GM23338 (cell line): Measurements from ENCODE around the gene PAPPA. TPM values are rescaled to one million over a fixed set of nuclear protein-coding genes. Genes with fewer than 3 reads are reported as not detected.

Source experiments
- ATAC-seq: fragments of 200-7000 bp; cut with Tn5 transposase; 3 replicates; pipeline ENCODE4 v1.9.1; 2020
- DNase-seq: peaks from one replicate; pipeline ENCODE4 v3.0.0-alpha.2; 2015; ENCODE audit warnings: low spot score
- H2AFZ ChIP-seq: fragments of 200-600 bp; sonication (generic); 2 replicates; pipeline ENCODE4 v1.8.0; 2016; ENCODE audit warnings: antibody characterized with exemption, mild to moderate bottlenecking, moderate library complexity
- H3F3A ChIP-seq: fragments of 200-600 bp; sonication (generic); replicated peaks from 2 replicates; pipeline ENCODE4 v1.8.0; 2017; ENCODE audit warnings: antibody characterized with exemption, mixed run types, low read depth
- H3K27ac ChIP-seq: fragments of 200-600 bp; sonication (generic); 2 replicates; pipeline ENCODE4 v1.6.1; 2016; ENCODE audit warnings: low read depth
- H3K27me3 ChIP-seq: fragments of 200-600 bp; sonication (generic); 2 replicates; pipeline ENCODE4 v1.8.0; 2016; ENCODE audit warnings: mild to moderate bottlenecking, mixed run types, moderate library complexity; ENCODE audit not compliant: insufficient read depth
- H3K36me3 ChIP-seq: fragments of 200-600 bp; sonication (generic); 2 replicates; pipeline ENCODE4 v1.8.0; 2016; ENCODE audit warnings: mild to moderate bottlenecking; ENCODE audit not compliant: insufficient read depth
- H3K4me1 ChIP-seq: fragments of 200-600 bp; sonication (generic); 2 replicates; pipeline ENCODE4 v1.8.0; 2016; ENCODE audit warnings: mild to moderate bottlenecking, moderate library complexity; ENCODE audit not compliant: insufficient read depth
- H3K4me2 ChIP-seq: fragments of 200-600 bp; sonication (generic); 2 replicates; pipeline ENCODE4 v1.7.1; 2017; ENCODE audit warnings: mixed run types
- H3K4me3 ChIP-seq: fragments of 200-600 bp; sonication (generic); 2 replicates; pipeline ENCODE4 v1.6.1; 2016; ENCODE audit warnings: mixed run types
- H3K79me2 ChIP-seq: fragments of 200-600 bp; sonication (generic); replicated peaks from 2 replicates; pipeline ENCODE4 v1.8.0; 2017; ENCODE audit warnings: mild to moderate bottlenecking; ENCODE audit not compliant: insufficient read depth
- H3K9me2 ChIP-seq: fragments of 200-600 bp; sonication (generic); 2 replicates; pipeline ENCODE4 v1.8.0; 2017; ENCODE audit not compliant: insufficient read depth
- H4K20me1 ChIP-seq: fragments of 200-600 bp; sonication (generic); replicated peaks from 2 replicates; pipeline ENCODE4 v1.8.0; 2017; ENCODE audit warnings: mild to moderate bottlenecking; ENCODE audit not compliant: insufficient read depth
- H3K27ac Mint-ChIP-seq: 2 replicates; pipeline ENCODE4 v1.8.0; 2020; ENCODE audit warnings: inconsistent platforms, mild to moderate bottlenecking, moderate library complexity, mixed read lengths
- H3K27me3 Mint-ChIP-seq: 3 replicates; pipeline ENCODE4 v1.8.0; 2022; ENCODE audit warnings: low read depth, mild to moderate bottlenecking, moderate library complexity, mixed read lengths, inconsistent platforms; ENCODE audit not compliant: insufficient read depth, poor library complexity
- H3K36me3 Mint-ChIP-seq: 3 replicates; pipeline ENCODE4 v1.8.0; 2021; ENCODE audit warnings: low read depth, mild to moderate bottlenecking, inconsistent platforms, moderate library complexity, mixed read lengths
- H3K4me1 Mint-ChIP-seq: 3 replicates; pipeline ENCODE4 v1.8.0; 2020; ENCODE audit warnings: mild to moderate bottlenecking, inconsistent platforms, mixed read lengths
- H3K4me3 Mint-ChIP-seq: 3 replicates; pipeline ENCODE4 v1.8.0; 2021; ENCODE audit warnings: moderate library complexity, mild to moderate bottlenecking, inconsistent platforms, mixed read lengths
- H3K9me3 Mint-ChIP-seq: 3 replicates; pipeline ENCODE4 v1.8.0; 2020; ENCODE audit warnings: moderate library complexity, mild to moderate bottlenecking, inconsistent platforms, mixed read lengths
- CREB1 ChIP-seq: fragments of 250-450 bp; sonication (Bioruptor Pico); IDR thresholded peaks from 2 replicates; pipeline ENCODE4 v1.5.0; 2020; ENCODE audit warnings: low read depth, mild to moderate bottlenecking, moderate library complexity
- CTCF ChIP-seq, 2 experiments: fragments of 200-600 bp in 1 of 2; sonication (generic) in 1 of 2; conservative IDR thresholded peaks; 2 replicates each; pipeline versions ENCODE4 v1.5.1 to v1.6.1; 2016 to 2017; ENCODE audit warnings: antibody characterized with exemption in 2 of 2, low read depth in 2 of 2, mild to moderate bottlenecking in 2 of 2, moderate library complexity in 1 of 2
- EZH2 ChIP-seq: fragments of 200-600 bp; sonication (generic); IDR thresholded peaks from one replicate; pipeline ENCODE4 v1.8.0; 2017; ENCODE audit warnings: antibody characterized with exemption, mild to moderate bottlenecking, low read depth; ENCODE audit not compliant: unreplicated experiment
- EZH2phosphoT487 ChIP-seq: fragments of 200-600 bp; sonication (generic); IDR thresholded peaks from one replicate; pipeline ENCODE4 v1.8.1; 2018; ENCODE audit warnings: antibody characterized with exemption; ENCODE audit not compliant: unreplicated experiment
- JUNB ChIP-seq: IDR thresholded peaks from one replicate; pipeline ENCODE4 v1.6.1; 2016; ENCODE audit warnings: antibody characterized with exemption; ENCODE audit not compliant: unreplicated experiment
- REST ChIP-seq: IDR thresholded peaks from one replicate; pipeline ENCODE4 v1.6.1; 2018; ENCODE audit warnings: antibody characterized with exemption; ENCODE audit not compliant: unreplicated experiment
- ZNF114 ChIP-seq: fragments of 250-450 bp; sonication (Bioruptor Pico); IDR thresholded peaks from 2 replicates; pipeline ENCODE4 v1.5.0; 2020; ENCODE audit warnings: mild to moderate bottlenecking, moderate library complexity
- ZNF331 ChIP-seq: fragments of 250-450 bp; sonication (Bioruptor Pico); IDR thresholded peaks from 2 replicates; pipeline ENCODE4 v1.5.0; 2020; ENCODE audit warnings: low read depth, mild to moderate bottlenecking, moderate library complexity
- ZNF462 ChIP-seq: fragments of 250-450 bp; sonication (Bioruptor Pico); IDR thresholded peaks from 2 replicates; pipeline ENCODE4 v1.5.0; 2020; ENCODE audit warnings: mild to moderate bottlenecking, moderate library complexity
- polyA plus RNA-seq: library from polyadenylated mRNA; unstranded; fragments of >200 nt; fragmentation: Nextera tagmentation; extraction: Ambion mirVana; gene quantifications from 2 replicates; pipeline ENCODE4 v1.2.1, GENCODE V29; 2016
- total RNA-seq: library from RNA; depleted of rRNA; stranded (reverse); fragments of >200 nt; shearing (Covaris generic); gene quantifications from 2 replicates; pipeline ENCODE4 v1.2.3, GENCODE V29; 2014

Gene PAPPA
- total and polyA plus RNA-seq, 2 experiments from 2014 or later = 0.38 to 0.66 TPM

GRCh38 chr9:116236979-116237378 lies 83.4 kb downstream of the PAPPA start:
- Histone ChIP-seq H3K27ac (no peak overlapping the region), H3K36me3 (no peaks in the 10 kb centered on the region), H2AFZ (no peak overlapping the region), H3K4me2 (no peak overlapping the region), H3F3A (no peaks in the 10 kb centered on the region), H3K4me1 (no peaks in the 10 kb centered on the region), H3K27me3 (no peaks in the 10 kb centered on the region), H3K4me3 (no peak overlapping the region), H4K20me1 (no peaks in the 10 kb centered on the region), H3K9me2 (no peaks in the 10 kb centered on the region), H3K79me2 (no peaks in the 10 kb centered on the region)
- DNase-seq (no peak), ATAC-seq (no peak)
- no peak for TF ChIP-seq REST
- TF ChIP-seq EZH2phosphoT487 = no peak
- no peak for TF ChIP-seq ZNF331 (CRISPR knock-in tag)
- no peak for TF ChIP-seq CTCF (conservative IDR thresholded peaks at IDR 0.05; ENCODE audit: low read depth in 2 of 2)
- TF ChIP-seq ZNF114 (CRISPR knock-in tag) = no peak
- no peak for TF ChIP-seq ZNF462 (CRISPR knock-in tag)
- TF ChIP-seq CREB1 (CRISPR knock-in tag) = no peak
- no peak for TF ChIP-seq JUNB
- no peak for TF ChIP-seq EZH2
- Mint-ChIP-seq H3K4me3 (no peak overlapping the region), H3K9me3 (no peaks in the 10 kb centered on the region), H3K27ac (no peak overlapping the region), H3K4me1 (no peaks in the 10 kb centered on the region), H3K27me3 (peaks cover 3% of the 10 kb centered on the region), H3K36me3 (no peaks in the 10 kb centered on the region)
